DMS79 (cell line): ENCODE results near the gene LRPAP1.

ENCODE experiments used
- DNase-seq: peaks from one replicate; lab custom pipeline; 2025; lab: John Stamatoyannopoulos, UW

LRPAP1 gene

DNA sequence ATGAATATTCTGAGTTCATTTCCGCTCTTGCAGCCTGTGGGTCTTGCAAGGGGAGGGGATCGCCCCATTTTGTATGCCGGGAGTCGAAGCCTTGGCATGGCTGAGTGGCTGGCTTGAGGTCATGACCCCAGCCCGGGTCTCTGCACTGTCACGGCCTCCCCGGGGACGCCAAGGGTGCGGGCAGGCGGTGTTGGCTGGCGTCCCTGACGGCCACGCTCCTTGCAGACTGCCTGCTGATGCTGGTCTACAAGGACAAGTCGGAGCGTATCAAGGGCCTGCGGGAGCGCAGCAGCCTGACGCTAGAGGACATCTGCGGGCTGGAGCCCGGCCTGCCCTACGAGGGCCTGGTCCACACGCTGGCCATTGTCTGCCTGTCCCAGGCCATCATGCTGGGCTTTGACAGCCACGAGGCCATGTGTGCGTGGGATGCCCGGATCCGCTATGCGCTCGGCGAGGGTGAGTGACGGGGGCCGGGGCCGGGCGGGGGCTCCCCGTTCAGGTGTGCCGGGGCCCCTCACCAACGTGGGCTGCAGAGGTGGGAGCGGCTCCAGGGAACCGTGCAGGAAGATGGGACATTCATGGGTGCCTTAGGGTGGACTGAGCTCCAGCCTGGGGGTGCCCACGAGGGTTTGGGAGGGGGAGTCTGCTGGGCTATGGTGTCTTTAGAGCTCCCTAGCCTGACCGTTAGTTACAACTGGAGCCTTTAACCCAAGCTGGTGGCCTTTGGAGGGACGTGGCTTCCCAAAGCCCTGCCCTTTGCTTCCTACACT, 58.9 kb downstream of the LRPAP1 start:
- no peak for DNase-seq

DNA sequence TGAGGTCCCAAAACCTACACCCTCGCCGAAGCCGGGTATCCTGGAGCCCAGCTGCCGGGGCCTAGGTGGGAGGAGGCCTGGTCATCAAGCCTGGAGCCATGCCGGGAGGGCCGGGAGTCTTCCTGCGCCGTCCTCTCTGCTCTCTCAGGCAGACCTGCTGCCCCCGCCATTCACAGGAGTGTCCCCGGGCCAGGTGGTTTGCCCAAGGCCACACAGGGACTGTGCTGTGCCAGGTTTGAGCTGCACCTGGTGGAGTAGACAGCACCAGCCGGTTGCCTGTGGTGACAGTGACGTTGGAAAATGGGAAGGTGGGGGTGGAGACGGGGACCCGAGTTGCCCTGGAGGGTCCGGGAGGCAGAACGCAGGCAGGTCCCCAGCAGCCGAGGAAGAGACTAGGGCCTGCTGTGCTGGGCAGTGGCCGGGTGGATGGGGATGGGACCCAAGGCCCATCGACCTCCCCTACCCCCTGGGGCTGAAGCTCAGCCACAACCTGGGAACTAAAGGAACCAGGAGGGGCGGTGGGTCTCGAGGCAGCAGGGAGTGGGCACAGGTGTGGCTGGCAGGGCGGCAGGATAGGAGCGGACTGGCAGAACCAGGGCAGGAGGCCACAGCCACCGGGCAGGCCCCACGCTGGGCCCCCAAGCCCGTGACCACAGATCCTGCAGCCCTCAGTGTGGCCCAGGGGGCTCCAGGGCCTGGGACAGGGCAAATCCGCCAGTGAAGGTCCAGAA, 59.6 kb downstream of the LRPAP1 start:
- DNase-seq: no peak

DNA sequence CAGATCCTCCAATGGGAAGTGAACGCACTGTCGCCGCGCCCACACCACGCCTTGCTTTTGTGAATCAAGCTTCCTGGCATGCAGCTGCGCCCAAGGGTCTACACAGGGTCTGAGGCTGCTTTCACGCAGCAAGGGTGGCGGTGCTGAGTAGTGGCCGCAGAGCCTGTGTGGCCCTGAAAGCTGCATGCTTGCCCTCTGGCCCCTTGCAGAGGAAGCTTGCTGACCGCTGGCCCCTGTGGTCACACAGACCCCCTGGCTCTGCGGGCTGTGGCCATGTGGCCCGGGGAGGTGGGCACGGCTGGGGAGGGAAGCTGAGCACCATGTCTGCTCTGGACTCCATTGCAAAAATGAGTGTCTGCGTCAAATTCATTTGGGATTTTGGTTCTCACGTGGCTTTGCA, 60.3 kb downstream of the LRPAP1 start:
- DNase-seq: no peak

DNA sequence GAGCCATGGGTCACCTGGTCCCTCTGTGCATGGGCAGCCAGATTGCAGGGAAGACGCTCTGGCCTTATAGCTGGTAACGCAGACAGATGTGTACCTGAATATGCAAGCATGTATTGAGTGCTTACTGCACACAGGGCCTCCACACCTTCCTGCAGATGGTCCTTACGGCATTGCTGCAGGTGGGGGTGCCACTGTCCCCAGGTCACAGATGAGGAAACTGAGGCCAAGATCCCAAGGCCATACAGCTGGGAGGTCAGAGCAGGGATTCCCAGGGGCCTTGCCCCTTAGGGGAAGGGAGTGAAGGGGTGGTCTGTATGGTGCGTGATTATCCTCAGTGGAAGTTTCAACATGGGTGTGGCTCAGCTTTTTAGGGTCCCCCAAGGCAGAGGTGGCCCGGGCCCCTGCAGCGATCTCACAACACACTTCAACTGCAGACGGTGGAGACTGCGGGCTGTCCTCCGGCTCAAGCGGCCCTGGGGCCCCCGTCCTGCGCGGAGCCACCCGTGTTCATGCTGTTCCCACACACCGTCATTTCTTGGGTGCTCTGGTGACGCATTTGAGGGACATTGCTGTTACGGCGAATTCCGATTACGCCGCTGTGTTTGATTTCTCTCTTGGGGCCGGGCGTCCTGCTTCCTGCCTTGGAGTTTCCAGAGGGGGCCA, 61.0 kb downstream of the LRPAP1 start:
- DNase-seq: no peak

DNA sequence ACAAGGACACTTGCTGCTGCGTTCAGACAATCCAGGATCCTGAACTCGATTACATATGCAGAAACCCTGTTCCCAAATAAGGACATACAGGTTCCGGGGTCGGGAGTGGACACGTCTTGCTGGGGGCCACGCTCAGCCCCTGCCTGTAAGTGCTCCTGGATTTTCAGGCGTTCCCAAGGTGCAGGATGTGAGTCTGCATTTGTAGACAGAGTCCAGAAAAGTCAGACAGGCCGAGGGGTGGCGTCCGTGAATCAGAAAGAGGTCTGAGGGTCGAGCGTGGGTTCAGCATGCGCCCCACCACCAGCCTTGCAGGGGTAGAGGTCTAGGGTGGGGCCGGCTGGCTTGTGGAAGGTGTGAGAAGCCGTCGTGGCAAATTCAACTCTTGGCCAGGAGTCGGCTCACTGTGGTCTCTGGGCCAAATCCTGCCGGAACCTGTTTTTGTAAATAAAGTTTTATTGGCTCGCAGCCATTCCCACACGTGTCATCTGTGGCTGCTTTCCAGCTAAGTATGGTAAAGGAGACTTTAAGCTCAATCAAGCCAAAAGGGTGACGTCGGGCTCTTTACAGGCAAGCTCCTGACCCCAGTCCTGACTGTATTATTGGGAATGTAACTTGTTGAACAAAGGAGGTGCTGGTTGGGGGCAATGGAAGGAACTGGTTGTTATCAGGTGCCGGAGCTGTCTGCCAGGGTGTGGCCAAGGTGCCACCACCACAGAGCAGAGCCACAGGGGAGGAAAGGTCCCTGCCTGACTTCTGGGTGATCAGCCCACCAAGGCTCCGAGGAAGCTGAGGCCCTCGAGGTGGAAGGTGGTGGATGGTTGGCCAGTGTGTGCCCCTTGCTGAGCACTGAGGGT, 61.8 kb downstream of the LRPAP1 start:
- no peak for DNase-seq

DNA sequence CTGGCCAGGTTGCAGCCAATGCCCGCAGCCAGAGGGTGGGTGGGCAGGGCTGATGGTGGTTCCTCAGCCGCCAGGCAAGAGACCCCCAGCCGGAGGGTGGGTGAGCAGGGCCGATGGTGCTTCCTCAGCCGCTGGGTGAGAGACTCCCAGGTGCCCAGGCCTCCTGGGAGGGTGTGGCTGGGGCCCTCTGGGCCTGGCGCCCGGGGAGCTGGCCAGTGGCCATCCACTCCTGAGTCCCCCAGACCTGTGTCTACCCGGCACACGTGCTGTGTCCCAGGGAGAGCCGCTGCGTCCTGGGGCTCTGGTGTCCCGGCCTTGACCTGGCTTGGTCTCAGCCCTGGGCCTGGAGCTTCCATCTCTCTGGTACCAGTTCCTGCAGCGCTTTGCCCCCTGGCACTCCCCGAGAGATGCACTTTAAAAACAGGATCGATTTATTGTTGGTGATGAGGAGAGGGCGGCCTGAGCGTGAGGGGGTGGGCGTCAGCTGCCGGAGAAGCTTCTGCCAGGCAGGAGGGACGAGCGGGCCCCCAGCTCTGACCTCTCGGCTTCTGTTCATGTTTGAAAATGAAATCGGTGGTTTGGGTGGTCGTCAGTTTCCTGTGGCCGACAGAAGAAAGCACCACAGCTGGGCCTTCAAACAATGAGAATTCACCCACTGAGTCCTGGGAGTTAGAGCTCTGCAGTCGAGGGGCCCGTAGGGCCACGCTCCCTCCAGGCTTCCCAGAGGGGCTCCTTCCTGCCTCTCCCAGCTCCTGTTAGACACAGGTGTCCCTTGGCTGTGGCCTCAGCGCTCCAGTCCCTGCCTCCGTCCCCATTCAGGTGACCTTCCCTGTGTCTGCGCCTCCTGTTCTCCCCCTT, 62.6 kb downstream of the LRPAP1 start:
- DNase-seq: no peak

DNA sequence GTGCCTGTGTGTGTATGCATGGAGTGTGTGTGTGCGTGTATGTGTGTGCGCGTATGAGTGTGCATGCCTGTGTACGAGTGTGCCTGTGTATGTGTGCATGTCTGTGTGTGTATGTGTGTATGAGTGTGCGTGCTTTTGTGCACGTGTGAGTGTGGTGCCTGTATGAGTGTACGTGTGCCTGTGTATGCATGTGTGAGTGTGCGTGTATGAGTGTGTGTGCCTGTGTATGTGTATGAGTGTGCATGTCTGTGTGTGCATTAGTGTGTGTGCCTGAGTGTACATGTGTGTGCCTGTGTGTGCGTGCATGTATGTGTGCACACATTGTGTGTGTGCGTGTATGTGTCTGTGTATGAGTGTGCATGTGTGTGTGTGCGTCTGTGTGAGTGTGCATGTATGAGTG, 63.4 kb downstream of the LRPAP1 start:
- DNase-seq: no peak

DNA sequence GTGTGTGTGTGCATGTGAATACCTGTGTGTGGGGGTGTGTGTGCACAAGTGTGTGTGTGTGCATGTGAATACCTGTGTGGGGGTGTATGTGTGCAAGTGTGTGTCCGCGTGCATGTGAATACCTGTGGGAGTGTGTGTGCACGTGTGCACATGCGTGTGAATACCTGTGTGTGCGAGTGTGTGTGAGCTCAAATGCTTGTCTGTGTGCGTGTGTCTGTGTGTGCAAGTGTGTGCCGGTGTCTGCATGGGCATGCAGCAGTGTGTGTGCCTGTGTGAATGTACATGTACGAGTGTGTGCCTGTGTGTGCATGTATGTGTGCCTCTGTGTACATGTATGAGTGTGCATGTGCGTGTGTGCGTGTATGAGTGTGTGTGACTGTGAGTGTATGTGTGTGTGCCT, 64.1 kb downstream of the LRPAP1 start:
- DNase-seq: no peak

DNA sequence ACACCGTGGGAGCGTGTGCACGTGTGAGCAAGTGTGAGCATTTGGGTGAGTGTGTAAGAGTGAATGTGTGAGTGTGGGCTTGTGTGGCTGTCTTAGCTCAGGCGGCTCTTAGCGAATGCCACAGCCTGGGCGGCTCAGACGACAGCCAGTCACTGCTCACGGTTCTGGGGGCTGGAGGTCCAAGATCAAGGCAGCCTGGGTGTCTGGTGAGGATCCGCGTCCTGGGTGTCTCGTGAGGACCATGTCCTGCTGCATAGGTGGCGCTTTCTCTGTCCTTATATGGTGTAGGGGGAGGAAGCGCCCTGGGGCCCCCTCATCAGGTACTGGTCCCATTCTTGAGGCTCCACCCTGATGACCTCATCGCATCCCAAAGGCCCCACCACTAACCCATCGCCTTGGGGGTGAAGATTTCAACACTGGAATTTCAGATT, 64.6 kb downstream of the LRPAP1 start:
- DNase-seq: no peak

DNA sequence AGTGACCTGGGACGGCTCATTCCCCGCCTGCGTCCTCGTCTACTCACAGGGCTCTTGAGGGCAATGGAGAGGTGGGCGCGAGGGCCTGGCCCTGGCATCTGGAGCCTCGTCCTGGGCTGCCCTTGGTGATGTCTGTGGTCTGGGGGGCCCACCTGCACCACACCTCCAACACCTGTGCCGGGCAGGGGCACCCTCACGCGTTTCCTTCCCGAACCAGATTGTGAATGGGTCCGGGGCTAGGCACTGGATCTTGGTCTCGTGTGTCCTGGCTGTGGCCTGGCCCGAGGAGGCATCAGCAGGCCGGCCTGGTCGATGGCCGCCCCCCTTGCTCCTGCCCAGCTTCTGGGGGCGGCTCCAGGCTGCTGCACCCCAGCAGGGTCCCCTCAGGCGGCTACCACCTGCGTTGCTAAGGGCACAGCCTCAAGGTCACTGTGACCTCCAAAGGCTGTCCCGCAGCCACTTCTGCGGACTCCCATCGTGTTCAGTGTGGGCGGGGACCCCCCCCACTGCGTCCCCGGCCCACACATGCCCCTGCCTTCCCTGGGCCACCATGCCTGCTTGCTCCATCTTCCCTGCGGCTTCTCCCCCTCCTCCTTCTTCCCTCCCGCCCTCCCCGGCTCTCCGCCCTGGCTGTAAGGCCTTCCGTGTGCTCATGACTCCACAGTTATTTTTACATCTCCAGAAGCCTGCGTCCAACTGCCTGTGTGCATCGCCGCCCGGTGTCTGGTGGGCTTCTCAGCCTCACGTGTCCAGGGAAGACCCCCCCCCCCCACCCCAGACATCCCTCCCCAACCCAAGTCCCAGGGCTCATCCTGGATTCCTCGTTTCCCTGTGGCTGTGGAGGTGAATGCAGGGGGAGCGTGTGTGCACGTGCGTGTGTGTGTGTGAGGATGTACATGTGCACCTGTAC, 65.3 kb downstream of the LRPAP1 start:
- no peak for DNase-seq

DNA sequence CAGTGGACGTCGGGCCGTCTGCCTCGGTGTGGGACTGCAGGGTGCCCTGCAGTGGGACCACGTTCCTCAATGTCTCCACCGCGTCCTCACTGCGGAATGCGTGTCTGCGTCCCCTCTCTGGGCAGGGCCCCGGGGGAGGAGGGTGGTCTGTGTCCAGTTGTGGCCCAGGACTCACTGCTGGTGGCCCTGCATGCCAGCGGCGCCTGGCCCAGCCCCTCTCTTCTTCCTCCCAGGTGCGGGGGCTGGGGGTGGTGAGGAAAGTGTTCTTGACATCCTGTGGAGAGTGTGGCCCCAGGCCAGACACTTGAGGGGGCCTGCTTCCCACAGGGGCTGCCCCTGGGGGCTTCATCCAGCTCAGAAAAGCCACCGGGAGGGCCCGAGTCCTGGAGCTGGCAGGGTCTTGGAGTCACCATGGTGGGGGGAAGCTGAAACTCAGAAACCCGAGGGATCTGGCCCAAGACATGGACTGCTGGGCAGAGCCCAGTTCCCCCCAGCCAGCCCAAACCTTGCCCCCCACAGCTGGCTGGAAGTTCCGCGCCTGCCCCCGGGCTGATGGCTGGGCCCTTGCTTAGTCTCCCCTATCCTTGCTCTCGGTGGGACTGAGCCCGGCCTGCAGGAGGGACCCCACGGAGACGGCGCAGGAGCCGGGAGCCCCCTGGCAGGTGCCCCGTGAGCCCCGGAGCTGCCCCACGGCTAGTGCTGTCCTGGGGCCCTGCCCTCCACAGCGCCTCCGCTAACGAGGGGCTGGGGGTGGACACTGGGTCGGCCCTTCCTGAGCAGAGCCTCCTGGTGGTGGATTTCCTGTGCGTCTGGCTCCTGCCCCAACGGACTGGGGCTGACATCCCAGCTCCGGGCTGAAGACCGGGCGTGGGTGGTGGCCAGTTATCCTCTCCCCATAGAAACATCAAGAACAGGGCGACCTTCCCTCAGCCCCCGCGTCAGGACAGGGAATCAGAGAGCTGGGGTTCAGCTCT, 66.2 kb downstream of the LRPAP1 start:
- DNase-seq: no peak

DNA sequence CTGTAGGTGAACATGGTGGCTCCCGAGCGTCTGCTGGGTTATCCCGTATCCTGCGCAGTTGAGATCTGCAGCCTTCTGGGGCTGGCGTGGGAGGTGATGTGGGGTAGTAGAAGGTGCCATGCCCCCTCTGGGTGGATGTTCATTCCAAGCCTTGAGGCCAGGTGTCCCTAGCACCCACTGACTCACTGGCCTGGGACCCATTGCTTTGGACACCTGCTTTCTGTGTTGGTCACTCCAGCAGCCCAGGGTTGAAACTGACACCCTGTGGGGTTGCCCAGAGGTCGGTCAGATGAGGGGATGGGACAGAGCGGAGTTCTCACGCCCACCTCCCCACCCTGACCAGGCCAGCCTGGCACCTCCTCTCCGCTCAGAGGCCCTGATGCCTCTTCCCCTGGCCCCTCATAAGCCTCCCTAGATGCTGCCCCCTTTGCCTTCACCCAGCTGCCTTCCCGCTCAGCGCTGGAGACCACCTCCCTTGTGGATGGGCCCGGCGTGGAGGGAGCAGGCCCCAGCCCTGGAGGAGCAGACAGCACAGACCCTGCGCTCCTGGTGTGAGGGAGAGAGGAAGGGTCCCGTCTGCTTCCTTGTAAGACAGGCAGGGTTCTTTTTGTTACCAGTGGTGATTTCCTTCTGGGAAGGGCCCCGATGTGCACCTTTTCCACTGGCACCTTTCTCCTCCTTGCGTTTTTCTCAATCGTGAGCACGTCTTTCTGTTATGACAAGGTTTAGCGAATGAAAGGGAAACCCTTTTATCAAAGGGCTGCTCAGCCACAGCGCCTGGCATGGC, 67.1 kb downstream of the LRPAP1 start:
- DNase-seq: no peak

DNA sequence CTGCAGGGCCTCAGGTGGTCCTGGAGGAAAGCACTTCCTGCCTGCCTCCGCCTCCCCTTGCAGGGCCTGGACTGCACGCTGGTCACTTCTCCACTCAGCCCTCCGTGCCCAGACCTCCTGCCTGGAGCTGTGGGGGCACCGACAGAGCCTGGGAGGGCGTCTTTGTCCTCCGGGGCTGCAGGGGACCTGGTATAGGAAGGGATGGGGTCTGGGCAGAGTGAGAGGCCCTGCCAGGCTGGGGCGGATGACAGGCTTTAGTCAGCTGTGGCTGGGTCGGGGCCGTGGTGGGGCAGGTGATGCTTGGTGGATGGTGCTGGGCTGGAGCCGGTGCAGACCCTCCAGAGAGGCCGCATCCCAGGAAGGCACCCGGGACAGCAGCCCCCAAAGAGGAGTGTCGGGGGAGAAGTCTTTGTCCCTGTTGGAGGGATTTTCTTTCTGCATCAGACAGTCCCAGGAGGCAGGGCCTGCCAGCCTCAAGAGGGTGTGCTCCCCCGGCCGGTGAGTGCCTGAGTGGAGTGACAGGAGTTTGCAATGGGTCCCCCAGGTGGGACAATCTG, 67.8 kb downstream of the LRPAP1 start:
- DNase-seq: no peak

DNA sequence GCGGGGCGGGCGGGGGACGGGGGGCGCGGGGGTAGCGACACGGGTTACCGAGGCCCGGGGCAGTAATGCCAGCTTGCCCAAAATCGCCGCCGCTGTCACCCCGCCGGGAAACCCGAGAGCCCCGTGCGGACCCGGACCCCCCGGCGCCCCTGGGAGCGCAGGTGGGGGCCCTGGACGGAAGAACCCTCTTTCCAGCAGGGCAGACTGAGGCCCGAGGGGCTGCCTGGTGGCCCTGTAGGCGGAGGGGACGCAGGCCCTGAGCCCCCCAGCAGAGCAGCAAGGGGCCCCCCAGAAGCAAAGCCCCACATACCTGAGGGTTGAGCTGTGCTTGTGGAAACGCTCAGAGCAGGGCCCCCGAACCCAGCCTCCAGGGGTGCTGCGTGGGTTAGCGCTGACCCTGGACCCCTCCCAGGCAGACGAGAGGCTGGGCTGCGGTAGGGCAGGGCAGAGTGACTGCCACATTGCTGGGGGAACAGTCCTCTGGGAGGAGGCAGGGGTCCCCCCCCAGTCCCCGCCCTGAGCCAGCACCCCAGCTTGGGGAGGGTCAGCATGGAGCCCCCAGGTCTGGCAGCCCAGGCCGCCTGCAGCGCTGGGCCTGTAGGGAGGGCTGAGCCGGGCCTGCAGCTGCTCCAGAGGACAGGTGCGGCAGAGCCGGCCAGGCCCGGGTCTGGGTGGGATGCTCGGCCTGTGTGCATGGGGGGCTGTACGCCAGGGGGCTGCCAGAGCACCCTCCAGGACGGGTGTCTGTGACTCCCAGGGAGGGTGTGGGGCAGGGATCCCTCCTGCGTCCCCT, 68.5 kb downstream of the LRPAP1 start:
- no peak for DNase-seq

DNA sequence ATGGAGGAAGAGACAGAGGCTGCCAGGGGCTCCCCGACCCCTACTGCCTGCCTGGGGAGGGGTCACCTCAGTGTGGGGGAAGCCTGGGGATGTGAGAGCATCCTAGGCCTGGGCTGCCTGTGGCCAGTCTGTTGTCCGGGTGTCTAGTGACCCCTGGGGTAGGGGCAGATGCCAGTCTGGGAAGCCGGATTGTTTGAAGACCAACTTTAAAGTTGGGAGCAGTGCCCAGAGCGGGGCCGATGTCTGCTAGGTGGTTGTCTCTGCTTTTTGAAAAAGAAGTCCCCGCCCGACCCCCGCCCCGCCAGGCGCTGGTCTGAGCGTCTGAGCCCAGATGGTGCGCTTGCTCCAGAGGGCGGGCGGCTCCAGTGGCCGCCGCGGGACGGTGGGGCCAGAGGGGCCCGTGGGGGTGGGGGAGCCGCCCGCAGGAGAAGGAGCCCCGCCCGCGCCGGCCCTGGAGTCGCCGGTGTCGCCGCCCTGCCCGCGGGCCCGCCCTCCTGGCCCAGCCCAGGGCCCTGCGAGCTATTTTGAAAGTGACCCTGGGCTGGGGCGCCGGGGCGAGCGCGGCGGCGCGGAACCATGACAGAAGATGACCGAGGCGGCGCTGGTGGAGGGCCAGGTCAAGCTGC, 69.3 kb downstream of the LRPAP1 start, which contains the start of gene DOK7:
TSS of gene DOK7 (plus strand) at position 517 of the 626 bp plus-strand sequence. CDS start at position 587, 70 bp downstream.
- no peak for DNase-seq

DNA sequence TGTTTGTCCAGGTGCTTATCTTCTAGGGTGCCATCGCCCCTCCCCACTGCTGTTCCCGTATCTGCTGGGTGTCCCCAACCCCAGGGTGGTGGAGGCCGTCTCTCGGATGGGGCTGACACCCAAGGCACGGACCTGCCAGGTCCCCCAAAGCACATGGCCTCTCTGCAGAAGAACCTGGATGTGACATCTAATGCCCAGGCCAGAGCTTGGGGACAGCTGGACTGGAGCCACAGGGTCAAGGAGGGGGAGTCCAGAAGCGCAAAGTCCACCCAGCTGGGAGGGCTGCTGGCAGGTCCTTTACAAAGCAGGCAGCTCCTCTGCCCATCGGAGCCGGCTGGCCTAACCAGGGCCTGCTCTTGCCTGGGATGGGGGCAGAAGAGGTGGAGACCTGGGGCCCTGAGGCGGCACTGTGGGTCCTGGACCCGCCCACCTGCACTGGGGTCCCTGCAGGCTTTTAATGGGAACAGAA, 69.9 kb downstream of the LRPAP1 start:
- no peak for DNase-seq
